Measurements from ENCODE around the gene CAMP.
A peak's percentile ranks its signal among the peaks of the same experiment; 100 is the strongest.

Gene CAMP

DNA sequence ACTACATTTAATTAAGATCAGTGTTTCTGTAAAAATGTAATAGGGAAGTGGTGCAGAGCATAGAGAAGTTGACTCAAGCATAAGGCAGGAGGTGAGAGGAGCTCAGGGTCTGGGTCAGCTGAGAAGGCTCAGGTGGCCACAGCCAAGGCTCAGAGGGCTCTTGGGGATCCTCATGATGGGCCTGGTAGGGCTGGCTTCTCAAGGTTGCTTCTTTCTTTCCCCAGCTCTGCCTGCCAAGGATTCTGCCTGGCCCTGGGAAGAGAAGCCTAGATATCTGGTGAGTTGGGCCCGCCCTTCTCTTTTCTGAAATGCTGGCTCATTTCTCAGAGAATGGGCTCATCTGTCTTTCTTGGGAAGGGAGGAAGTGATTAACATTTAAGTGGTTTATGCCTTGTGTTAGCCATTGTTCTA, 24.1 kb downstream of the CAMP start:
- TF ChIP-seq TCF4 (CRISPR knock-in tag; IDR thresholded peaks at IDR 0.05; ENCODE audit: borderline replicate concordance) (no peak), ARNTL (CRISPR knock-in tag; IDR thresholded peaks at IDR 0.05; ENCODE audit: borderline replicate concordance, low read depth) (no peak), ZNF70 (CRISPR knock-in tag; IDR thresholded peaks at IDR 0.05) (no peak), OSR1 (CRISPR knock-in tag; IDR thresholded peaks at IDR 0.05) (no peak), BACH2 (CRISPR knock-in tag; IDR thresholded peaks at IDR 0.05; ENCODE audit: borderline replicate concordance) (no peak), SNAI2 (CRISPR knock-in tag; IDR thresholded peaks at IDR 0.05) (no peak), ZNF565 (CRISPR knock-in tag; conservative IDR thresholded peaks at IDR 0.05; ENCODE audit: low read depth) (no peak), ZFP30 (CRISPR knock-in tag; IDR thresholded peaks at IDR 0.05) (no peak), TOX (CRISPR knock-in tag; IDR thresholded peaks at IDR 0.05; ENCODE audit: borderline replicate concordance) (no peak), ZFP3 (CRISPR knock-in tag; IDR thresholded peaks at IDR 0.05) (no peak), GLIS3 (CRISPR knock-in tag; IDR thresholded peaks at IDR 0.05) (no peak), ZC3H10 (CRISPR knock-in tag; IDR thresholded peaks at IDR 0.05) (no peak), ESRRG (CRISPR knock-in tag; IDR thresholded peaks at IDR 0.05) (no peak), PPARA (CRISPR knock-in tag; IDR thresholded peaks at IDR 0.05; ENCODE audit: borderline replicate concordance) (no peak)
- TF ChIP-seq, protein P1, sequence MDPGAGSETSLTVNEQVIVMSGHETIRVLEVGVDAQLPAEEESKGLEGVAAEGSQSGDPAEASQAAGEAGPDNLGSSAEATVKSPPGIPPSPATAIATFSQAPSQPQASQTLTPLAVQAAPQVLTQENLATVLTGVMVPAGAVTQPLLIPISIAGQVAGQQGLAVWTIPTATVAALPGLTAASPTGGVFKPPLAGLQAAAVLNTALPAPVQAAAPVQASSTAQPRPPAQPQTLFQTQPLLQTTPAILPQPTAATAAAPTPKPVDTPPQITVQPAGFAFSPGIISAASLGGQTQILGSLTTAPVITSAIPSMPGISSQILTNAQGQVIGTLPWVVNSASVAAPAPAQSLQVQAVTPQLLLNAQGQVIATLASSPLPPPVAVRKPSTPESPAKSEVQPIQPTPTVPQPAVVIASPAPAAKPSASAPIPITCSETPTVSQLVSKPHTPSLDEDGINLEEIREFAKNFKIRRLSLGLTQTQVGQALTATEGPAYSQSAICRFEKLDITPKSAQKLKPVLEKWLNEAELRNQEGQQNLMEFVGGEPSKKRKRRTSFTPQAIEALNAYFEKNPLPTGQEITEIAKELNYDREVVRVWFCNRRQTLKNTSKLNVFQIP (CRISPR knock-in tag; IDR thresholded peaks at IDR 0.05; ENCODE audit: borderline replicate concordance, low read depth) = no peak
- TF ChIP-seq, protein P2, sequence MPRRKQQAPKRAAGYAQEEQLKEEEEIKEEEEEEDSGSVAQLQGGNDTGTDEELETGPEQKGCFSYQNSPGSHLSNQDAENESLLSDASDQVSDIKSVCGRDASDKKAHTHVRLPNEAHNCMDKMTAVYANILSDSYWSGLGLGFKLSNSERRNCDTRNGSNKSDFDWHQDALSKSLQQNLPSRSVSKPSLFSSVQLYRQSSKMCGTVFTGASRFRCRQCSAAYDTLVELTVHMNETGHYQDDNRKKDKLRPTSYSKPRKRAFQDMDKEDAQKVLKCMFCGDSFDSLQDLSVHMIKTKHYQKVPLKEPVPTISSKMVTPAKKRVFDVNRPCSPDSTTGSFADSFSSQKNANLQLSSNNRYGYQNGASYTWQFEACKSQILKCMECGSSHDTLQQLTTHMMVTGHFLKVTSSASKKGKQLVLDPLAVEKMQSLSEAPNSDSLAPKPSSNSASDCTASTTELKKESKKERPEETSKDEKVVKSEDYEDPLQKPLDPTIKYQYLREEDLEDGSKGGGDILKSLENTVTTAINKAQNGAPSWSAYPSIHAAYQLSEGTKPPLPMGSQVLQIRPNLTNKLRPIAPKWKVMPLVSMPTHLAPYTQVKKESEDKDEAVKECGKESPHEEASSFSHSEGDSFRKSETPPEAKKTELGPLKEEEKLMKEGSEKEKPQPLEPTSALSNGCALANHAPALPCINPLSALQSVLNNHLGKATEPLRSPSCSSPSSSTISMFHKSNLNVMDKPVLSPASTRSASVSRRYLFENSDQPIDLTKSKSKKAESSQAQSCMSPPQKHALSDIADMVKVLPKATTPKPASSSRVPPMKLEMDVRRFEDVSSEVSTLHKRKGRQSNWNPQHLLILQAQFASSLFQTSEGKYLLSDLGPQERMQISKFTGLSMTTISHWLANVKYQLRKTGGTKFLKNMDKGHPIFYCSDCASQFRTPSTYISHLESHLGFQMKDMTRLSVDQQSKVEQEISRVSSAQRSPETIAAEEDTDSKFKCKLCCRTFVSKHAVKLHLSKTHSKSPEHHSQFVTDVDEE (CRISPR knock-in tag; IDR thresholded peaks at IDR 0.05) = no peak
- TF ChIP-seq, protein P3, sequence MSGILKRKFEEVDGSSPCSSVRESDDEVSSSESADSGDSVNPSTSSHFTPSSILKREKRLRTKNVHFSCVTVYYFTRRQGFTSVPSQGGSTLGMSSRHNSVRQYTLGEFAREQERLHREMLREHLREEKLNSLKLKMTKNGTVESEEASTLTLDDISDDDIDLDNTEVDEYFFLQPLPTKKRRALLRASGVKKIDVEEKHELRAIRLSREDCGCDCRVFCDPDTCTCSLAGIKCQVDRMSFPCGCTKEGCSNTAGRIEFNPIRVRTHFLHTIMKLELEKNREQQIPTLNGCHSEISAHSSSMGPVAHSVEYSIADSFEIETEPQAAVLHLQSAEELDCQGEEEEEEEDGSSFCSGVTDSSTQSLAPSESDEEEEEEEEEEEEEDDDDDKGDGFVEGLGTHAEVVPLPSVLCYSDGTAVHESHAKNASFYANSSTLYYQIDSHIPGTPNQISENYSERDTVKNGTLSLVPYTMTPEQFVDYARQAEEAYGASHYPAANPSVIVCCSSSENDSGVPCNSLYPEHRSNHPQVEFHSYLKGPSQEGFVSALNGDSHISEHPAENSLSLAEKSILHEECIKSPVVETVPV (CRISPR knock-in tag; IDR thresholded peaks at IDR 0.05) = no peak
- TF ChIP-seq, protein P4, sequence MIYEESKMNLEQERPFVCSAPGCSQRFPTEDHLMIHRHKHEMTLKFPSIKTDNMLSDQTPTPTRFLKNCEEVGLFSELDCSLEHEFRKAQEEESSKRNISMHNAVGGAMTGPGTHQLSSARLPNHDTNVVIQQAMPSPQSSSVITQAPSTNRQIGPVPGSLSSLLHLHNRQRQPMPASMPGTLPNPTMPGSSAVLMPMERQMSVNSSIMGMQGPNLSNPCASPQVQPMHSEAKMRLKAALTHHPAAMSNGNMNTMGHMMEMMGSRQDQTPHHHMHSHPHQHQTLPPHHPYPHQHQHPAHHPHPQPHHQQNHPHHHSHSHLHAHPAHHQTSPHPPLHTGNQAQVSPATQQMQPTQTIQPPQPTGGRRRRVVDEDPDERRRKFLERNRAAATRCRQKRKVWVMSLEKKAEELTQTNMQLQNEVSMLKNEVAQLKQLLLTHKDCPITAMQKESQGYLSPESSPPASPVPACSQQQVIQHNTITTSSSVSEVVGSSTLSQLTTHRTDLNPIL (CRISPR knock-in tag; IDR thresholded peaks at IDR 0.05; ENCODE audit: low read depth) = no peak
- TF ChIP-seq, protein P5, sequence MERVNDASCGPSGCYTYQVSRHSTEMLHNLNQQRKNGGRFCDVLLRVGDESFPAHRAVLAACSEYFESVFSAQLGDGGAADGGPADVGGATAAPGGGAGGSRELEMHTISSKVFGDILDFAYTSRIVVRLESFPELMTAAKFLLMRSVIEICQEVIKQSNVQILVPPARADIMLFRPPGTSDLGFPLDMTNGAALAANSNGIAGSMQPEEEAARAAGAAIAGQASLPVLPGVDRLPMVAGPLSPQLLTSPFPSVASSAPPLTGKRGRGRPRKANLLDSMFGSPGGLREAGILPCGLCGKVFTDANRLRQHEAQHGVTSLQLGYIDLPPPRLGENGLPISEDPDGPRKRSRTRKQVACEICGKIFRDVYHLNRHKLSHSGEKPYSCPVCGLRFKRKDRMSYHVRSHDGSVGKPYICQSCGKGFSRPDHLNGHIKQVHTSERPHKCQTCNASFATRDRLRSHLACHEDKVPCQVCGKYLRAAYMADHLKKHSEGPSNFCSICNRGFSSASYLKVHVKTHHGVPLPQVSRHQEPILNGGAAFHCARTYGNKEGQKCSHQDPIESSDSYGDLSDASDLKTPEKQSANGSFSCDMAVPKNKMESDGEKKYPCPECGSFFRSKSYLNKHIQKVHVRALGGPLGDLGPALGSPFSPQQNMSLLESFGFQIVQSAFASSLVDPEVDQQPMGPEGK (CRISPR knock-in tag; IDR thresholded peaks at IDR 0.05; ENCODE audit: borderline replicate concordance) = no peak
- peak; percentile 79 for ATAC-seq

DNA sequence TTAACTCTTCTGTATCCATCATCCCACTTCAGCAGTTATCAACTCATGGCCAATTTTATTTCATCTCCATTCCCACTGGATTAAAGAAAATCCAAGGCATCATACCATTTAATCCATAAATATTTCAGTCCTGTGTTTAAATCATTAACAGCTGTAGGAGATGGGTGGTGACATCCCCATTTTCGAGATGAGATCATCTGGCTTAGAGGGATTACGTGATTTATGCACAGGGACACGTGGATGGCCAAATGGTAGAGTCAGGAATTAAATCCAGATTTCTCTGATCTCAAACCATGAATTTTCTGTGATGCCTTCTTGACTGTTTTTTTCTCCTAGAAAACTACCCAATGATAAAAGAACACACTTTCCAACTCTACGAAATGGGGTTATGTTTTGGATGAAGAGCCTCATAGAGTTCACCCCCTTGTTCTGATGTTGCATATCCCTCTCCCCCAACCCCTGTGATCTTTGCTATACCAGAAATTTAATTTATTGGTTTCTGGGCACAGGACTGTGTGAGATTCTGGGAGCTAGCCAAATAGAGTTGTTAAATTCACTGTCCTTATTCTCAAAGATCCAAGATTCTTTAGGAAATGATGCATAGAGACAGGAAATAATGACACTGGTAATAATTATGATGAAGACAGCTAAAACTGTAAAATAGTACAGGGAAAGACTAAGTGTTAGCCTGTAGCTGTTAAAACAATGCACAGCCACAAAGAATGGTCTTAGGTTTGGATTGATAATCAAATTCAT, 25.0 kb downstream of the CAMP start:
- ATAC-seq = peak; percentile 16; the same call in 1 of the 3 replicates
- TF ChIP-seq, protein P3 (CRISPR knock-in tag; IDR thresholded peaks at IDR 0.05) = no peak
- no peak for TF ChIP-seq TOX (CRISPR knock-in tag; IDR thresholded peaks at IDR 0.05; ENCODE audit: borderline replicate concordance)
- TF ChIP-seq, protein P2 (CRISPR knock-in tag; IDR thresholded peaks at IDR 0.05) = no peak
- no peak for TF ChIP-seq ZFP3 (CRISPR knock-in tag; IDR thresholded peaks at IDR 0.05)
- TF ChIP-seq GLIS3 (CRISPR knock-in tag; IDR thresholded peaks at IDR 0.05) = no peak
- no peak for TF ChIP-seq RARB (CRISPR knock-in tag; IDR thresholded peaks at IDR 0.05)
- TF ChIP-seq, protein P4 (CRISPR knock-in tag; IDR thresholded peaks at IDR 0.05; ENCODE audit: low read depth) = no peak
- TF ChIP-seq ARNTL (CRISPR knock-in tag; IDR thresholded peaks at IDR 0.05; ENCODE audit: borderline replicate concordance, low read depth) = no peak
- TF ChIP-seq ZNF565 (CRISPR knock-in tag; conservative IDR thresholded peaks at IDR 0.05; ENCODE audit: low read depth) = no peak
- no peak for TF ChIP-seq ZNF70 (CRISPR knock-in tag; IDR thresholded peaks at IDR 0.05)
- TF ChIP-seq ZC3H10 (CRISPR knock-in tag; IDR thresholded peaks at IDR 0.05) = no peak
- TF ChIP-seq ISL1 (CRISPR knock-in tag; IDR thresholded peaks at IDR 0.05) = no peak
- TF ChIP-seq ZNF8 (CRISPR knock-in tag; IDR thresholded peaks at IDR 0.05) = no peak
- TF ChIP-seq BACH2 (CRISPR knock-in tag; IDR thresholded peaks at IDR 0.05; ENCODE audit: borderline replicate concordance) = no peak
- no peak for TF ChIP-seq SNAI2 (CRISPR knock-in tag; IDR thresholded peaks at IDR 0.05)
